HEK293 (cell line): ENCODE results near the gene TIAL1.

Experiments used
- FEZF1 ChIP-seq: fragments of 450-650 bp; formaldehyde crosslinking; IDR thresholded peaks from 2 replicates; pipeline ENCODE4 v1.5.1; 2016; ENCODE audit warnings: missing biosample characterization, missing genetic modification characterization
- HOXA7 ChIP-seq: sonication (generic); formaldehyde crosslinking; IDR thresholded peaks from 2 replicates; pipeline ENCODE4 v1.8.1; 2022; ENCODE audit warnings: missing genetic modification reagents, borderline replicate concordance
- IKZF3 ChIP-seq: fragments of 450-650 bp; IDR thresholded peaks from 2 replicates; pipeline ENCODE4 v1.5.0; 2018; ENCODE audit warnings: missing biosample characterization, mild to moderate bottlenecking, missing genetic modification characterization, moderate library complexity
- OSR2 ChIP-seq: fragments of 450-650 bp; formaldehyde crosslinking; IDR thresholded peaks from 2 replicates; pipeline ENCODE4 v1.5.1; 2016; ENCODE audit warnings: missing biosample characterization, missing genetic modification characterization
- PBX3 ChIP-seq: sonication (generic); formaldehyde crosslinking; IDR thresholded peaks from 2 replicates; pipeline ENCODE4 v1.8.1; 2022; ENCODE audit warnings: mild to moderate bottlenecking, moderate library complexity, missing genetic modification reagents
- REPIN1 ChIP-seq: fragments of 450-650 bp; formaldehyde crosslinking; IDR thresholded peaks from 2 replicates; pipeline ENCODE4 v1.5.1; 2017; ENCODE audit warnings: missing biosample characterization, missing genetic modification characterization, low read depth
- REST ChIP-seq: fragments of 450-650 bp; formaldehyde crosslinking; IDR thresholded peaks from 2 replicates; pipeline ENCODE4 v1.5.1; 2016; ENCODE audit warnings: missing biosample characterization, missing genetic modification characterization
- ZBTB11 ChIP-seq: fragments of 450-650 bp; formaldehyde crosslinking; conservative IDR thresholded peaks from 2 replicates; pipeline ENCODE4 v1.5.1; 2016; ENCODE audit warnings: low read depth, missing biosample characterization, missing genetic modification characterization
- ZEB2 ChIP-seq: fragments of 450-650 bp; formaldehyde crosslinking; IDR thresholded peaks from 2 replicates; pipeline ENCODE4 v1.5.1; 2016; ENCODE audit warnings: missing biosample characterization, missing genetic modification characterization
- ZIC2 ChIP-seq: fragments of 450-650 bp; formaldehyde crosslinking; IDR thresholded peaks from 2 replicates; pipeline ENCODE4 v1.5.1; 2016; ENCODE audit warnings: missing biosample characterization, missing genetic modification characterization
- ZNF140 ChIP-seq: fragments of 450-650 bp; formaldehyde crosslinking; IDR thresholded peaks from 2 replicates; pipeline ENCODE4 v1.5.1; 2016; ENCODE audit warnings: missing biosample characterization, missing genetic modification characterization
- ZNF2 ChIP-seq: fragments of 450-650 bp; formaldehyde crosslinking; IDR thresholded peaks from 2 replicates; pipeline ENCODE4 v1.5.1; 2016; ENCODE audit warnings: missing biosample characterization, missing genetic modification characterization
- ZNF211 ChIP-seq: fragments of 450-650 bp; formaldehyde crosslinking; IDR thresholded peaks from 2 replicates; pipeline ENCODE4 v1.5.1; 2016; ENCODE audit warnings: low read depth, missing biosample characterization, missing genetic modification characterization
- ZNF274 ChIP-seq, 2 experiments: fragments of 200-500 bp in 1 of 2; fragments of 450-650 bp in 1 of 2; sonication (Bioruptor generic) in 1 of 2; formaldehyde crosslinking in 1 of 2; IDR thresholded peaks; 2 replicates each; pipeline versions ENCODE4 v1.5.1 to v1.6.1; 2014 to 2016; ENCODE audit warnings: borderline replicate concordance in 1 of 2, inconsistent platforms in 1 of 2, low read length in 1 of 2, missing biosample characterization in 1 of 2, missing genetic modification characterization in 1 of 2
- ZNF292 ChIP-seq: fragments of 450-650 bp; formaldehyde crosslinking; IDR thresholded peaks from 2 replicates; pipeline ENCODE4 v1.5.1; 2016; ENCODE audit warnings: low read depth, missing biosample characterization, missing genetic modification characterization, borderline replicate concordance
- ZNF311 ChIP-seq: fragments of 450-650 bp; formaldehyde crosslinking; IDR thresholded peaks from 2 replicates; pipeline ENCODE4 v1.5.1; 2017; ENCODE audit warnings: missing biosample characterization, missing genetic modification characterization, borderline replicate concordance
- ZNF416 ChIP-seq: fragments of 450-650 bp; formaldehyde crosslinking; IDR thresholded peaks from 2 replicates; pipeline ENCODE4 v1.5.1; 2016; ENCODE audit warnings: missing biosample characterization, missing genetic modification characterization
- ZNF433 ChIP-seq: fragments of 450-650 bp; formaldehyde crosslinking; IDR thresholded peaks from 2 replicates; pipeline ENCODE4 v1.5.1; 2016; ENCODE audit warnings: missing biosample characterization, missing genetic modification characterization, low read depth
- ZNF488 ChIP-seq: fragments of 450-650 bp; formaldehyde crosslinking; IDR thresholded peaks from 2 replicates; pipeline ENCODE4 v1.5.1; 2016; ENCODE audit warnings: missing biosample characterization, missing genetic modification characterization
- ZNF530 ChIP-seq: fragments of 450-650 bp; formaldehyde crosslinking; IDR thresholded peaks from 2 replicates; pipeline ENCODE4 v1.5.1; 2016; ENCODE audit warnings: low read depth, missing biosample characterization, missing genetic modification characterization
- ZNF544 ChIP-seq: fragments of 450-650 bp; formaldehyde crosslinking; IDR thresholded peaks from 2 replicates; pipeline ENCODE4 v1.5.0; 2017; ENCODE audit warnings: missing biosample characterization, missing genetic modification characterization
- ZNF561 ChIP-seq: fragments of 450-650 bp; IDR thresholded peaks from 2 replicates; pipeline ENCODE4 v1.5.1; 2018; ENCODE audit warnings: missing biosample characterization, missing genetic modification characterization, borderline replicate concordance
- ZNF623 ChIP-seq: fragments of 450-650 bp; formaldehyde crosslinking; IDR thresholded peaks from 2 replicates; pipeline ENCODE4 v1.5.1; 2016; ENCODE audit warnings: missing biosample characterization, missing genetic modification characterization
- ZNF654 ChIP-seq: fragments of 450-650 bp; formaldehyde crosslinking; IDR thresholded peaks from 2 replicates; pipeline ENCODE4 v1.5.1; 2016; ENCODE audit warnings: low read depth, missing biosample characterization, missing genetic modification characterization
- ZNF664 ChIP-seq: fragments of 450-650 bp; formaldehyde crosslinking; IDR thresholded peaks from 2 replicates; pipeline ENCODE4 v1.5.1; 2016; ENCODE audit warnings: missing biosample characterization, missing genetic modification characterization
- ZNF792 ChIP-seq: fragments of 450-650 bp; formaldehyde crosslinking; IDR thresholded peaks from 2 replicates; pipeline ENCODE4 v1.5.1; 2016; ENCODE audit warnings: missing biosample characterization, missing genetic modification characterization
- ZSCAN23 ChIP-seq: fragments of 450-650 bp; formaldehyde crosslinking; IDR thresholded peaks from 2 replicates; pipeline ENCODE4 v1.5.1; 2016; ENCODE audit warnings: missing biosample characterization, missing genetic modification characterization
- ZSCAN5A ChIP-seq: fragments of 450-650 bp; formaldehyde crosslinking; IDR thresholded peaks from 2 replicates; pipeline ENCODE4 v1.5.1; 2016; ENCODE audit warnings: missing biosample characterization, missing genetic modification characterization

TIAL1 gene

GRCh38 chr10:119543814-119544642, 52.7 kb downstream of the TIAL1 start (continued):
- TF ChIP-seq ZIC2 (tag by site-specific recombination): peak; percentile 87
- TF ChIP-seq REPIN1 (tag by site-specific recombination): no peak
- peak; percentile 29; the same call in 1 of the 2 replicates for TF ChIP-seq ZBTB11
- TF ChIP-seq ZSCAN23 (tag by site-specific recombination): 0 out of 2 replicates have a peak, but pooled peaks have one; percentile 9
- TF ChIP-seq ZNF140 (tag by site-specific recombination): no peak
- no peak for TF ChIP-seq ZNF530 (tag by site-specific recombination)
- no peak for TF ChIP-seq ZNF792 (tag by site-specific recombination)
- TF ChIP-seq ZSCAN5A (tag by site-specific recombination): no peak
- no peak for TF ChIP-seq ZNF311
- no peak for TF ChIP-seq REST
- peak; percentile 57; the same call in 1 of the 2 replicates for TF ChIP-seq ZEB2 (tag by site-specific recombination)
- TF ChIP-seq ZNF433 (tag by site-specific recombination): no peak
- TF ChIP-seq ZNF292: no peak
- TF ChIP-seq IKZF3 (tag by site-specific recombination): peak; percentile 80
- peak; percentile 41; the same call in 1 of the 2 replicates for TF ChIP-seq ZNF2
- no peak for TF ChIP-seq OSR2 (tag by site-specific recombination)
- no peak for TF ChIP-seq HOXA7 (CRISPR knock-in tag)
- peak; percentile 59 for TF ChIP-seq FEZF1
- no peak for TF ChIP-seq PBX3 (CRISPR knock-in tag)
- TF ChIP-seq ZNF544 (tag by site-specific recombination): no peak
- no peak for TF ChIP-seq ZNF416 (tag by site-specific recombination)
- no peak for TF ChIP-seq ZNF488 (tag by site-specific recombination)
- no peak for TF ChIP-seq ZNF274 (IDR thresholded peaks at IDR 0.05; ENCODE audit: low read length)
- no peak for TF ChIP-seq ZNF274 (tag by site-specific recombination; IDR thresholded peaks at IDR 0.05; ENCODE audit: borderline replicate concordance)
- TF ChIP-seq ZNF623 (tag by site-specific recombination): no peak; the same call in 1 of the 2 replicates
- TF ChIP-seq ZNF654 (tag by site-specific recombination): no peak; the same call in 1 of the 2 replicates
- TF ChIP-seq ZNF561: 0 out of 2 replicates have a peak, but pooled peaks have one; percentile 51
- peak; percentile 16; the same call in 1 of the 2 replicates for TF ChIP-seq ZNF664 (tag by site-specific recombination)
- TF ChIP-seq ZNF211 (tag by site-specific recombination): no peak
